NCI-H774 (cell line): Measurements from ENCODE around the gene MARK3.

Source experiments
- DNase-seq: peaks from one replicate; lab custom pipeline; 2025; lab: John Stamatoyannopoulos, UW

The MARK3 gene

DNA sequence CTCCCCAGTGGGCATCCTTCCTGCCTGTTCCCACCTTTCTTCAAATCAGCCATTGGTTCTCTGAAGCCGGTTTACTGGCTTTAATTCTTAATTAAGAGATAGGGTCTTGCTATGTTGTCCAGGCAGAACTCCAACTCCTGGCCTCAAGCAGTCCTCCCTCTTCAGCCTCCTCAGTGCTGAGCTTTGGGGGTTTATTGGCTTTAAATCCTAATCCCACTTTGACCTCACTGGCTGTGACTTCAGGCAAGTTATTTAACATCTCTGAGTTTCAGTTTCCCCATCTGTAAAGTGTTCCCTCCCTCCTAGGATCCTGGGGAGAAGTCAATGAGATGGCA, 141.7 kb downstream of the MARK3 start:
- DNase-seq, result no peak

DNA sequence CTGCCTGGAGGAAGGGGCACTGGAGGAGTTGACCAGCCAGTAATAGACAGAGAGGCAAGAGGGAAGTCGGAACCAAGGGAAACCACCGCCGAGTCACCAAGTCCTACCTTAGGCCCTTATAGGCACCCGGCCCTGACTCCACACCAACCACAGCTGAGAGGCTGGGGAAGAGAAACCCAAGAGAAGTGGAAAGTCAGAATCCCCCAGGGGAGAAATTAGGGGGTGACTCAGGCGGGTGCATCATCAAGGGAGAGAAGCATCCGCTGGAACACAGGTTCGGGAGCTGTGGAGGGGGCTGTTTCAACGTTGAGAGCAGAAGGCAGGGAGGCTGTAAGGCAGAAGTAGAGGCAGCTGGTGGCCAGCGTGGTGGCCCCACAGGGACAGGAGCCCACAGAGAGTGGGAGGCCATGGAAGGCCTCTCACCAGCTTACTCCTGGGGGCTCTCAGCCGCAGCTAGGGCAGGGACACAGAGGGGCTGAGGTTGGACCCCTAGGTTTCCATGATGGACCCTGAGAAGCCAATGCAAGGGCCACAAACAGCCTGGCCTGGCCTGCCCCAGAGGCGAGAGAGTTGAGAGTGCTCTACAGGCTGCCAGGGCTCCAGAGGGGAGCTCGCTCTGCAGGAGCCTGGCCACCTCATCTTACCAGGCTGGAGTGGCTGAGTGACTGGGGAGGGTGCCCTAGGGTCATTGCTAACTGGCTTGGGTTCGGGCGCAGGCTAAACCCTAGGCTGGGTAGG, 142.4 kb downstream of the MARK3 start:
- DNase-seq, result no peak

DNA sequence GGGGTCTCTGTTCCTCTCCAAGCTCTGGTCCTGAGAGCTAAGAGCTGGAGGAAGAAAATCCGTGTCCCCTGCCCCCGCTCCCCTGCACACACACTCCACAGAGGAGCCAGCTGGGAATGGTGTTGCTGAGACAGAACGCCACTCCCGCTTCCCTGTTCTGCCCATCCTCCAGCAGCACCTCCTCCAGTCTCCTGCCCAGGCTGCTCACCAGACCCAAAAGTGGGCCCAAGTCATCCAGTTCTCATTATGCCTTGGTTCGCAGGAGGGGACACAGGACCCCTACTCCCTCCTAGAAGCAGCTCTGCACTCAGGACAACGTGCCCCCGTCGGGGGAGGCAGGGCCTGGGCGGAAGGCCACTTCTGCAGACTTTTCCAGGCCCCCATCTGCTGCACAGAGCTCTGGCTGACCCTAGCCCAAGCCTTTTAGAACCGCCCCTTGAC, 143.0 kb downstream of the MARK3 start:
- no peak for DNase-seq

DNA sequence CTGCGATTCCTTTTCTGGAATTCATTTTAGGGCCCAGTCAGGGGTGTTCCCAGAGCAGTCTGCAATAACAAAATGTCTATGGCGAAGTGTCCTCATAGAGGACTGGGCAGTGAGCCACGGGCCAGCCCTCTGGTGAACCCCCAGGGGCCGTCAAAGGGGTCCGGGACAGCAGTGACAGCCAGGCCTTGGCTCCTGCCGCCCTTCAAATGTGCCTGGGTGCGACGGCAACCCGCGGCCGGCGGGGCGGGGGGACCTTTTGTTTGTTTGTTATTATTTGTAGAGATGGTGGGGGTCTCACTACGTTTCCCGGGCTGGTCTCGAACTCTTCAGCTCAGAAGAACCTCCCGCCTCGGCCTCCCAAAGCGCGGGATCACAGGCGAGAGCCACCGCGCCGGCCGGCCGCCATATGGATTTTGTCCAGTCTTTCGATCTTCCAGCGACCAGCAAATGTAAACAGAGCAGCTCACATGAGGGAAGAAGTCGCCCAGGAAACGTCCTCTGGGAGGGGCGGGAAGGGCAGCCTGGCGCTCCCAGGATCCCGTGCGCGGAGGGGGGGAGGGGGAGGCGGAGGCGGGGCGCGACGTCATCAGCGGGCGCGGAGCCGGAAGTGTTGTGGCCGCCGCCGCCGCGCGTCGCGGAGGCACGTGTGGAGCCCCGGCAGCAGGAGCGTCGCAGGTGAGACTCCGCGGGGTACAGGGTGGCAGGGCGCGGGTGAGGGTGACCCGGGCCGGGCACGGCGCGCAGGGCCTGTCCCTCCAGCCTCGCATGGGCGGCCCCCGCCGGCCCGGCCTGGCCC, 143.6 kb downstream of the MARK3 start, which contains the start of gene TRMT61A:
TRMT61A (plus strand) TSS at position 610 of the 796 bp plus-strand sequence. CDS start 783 bp downstream, outside the sequence.
- peak; percentile 92 for DNase-seq

DNA sequence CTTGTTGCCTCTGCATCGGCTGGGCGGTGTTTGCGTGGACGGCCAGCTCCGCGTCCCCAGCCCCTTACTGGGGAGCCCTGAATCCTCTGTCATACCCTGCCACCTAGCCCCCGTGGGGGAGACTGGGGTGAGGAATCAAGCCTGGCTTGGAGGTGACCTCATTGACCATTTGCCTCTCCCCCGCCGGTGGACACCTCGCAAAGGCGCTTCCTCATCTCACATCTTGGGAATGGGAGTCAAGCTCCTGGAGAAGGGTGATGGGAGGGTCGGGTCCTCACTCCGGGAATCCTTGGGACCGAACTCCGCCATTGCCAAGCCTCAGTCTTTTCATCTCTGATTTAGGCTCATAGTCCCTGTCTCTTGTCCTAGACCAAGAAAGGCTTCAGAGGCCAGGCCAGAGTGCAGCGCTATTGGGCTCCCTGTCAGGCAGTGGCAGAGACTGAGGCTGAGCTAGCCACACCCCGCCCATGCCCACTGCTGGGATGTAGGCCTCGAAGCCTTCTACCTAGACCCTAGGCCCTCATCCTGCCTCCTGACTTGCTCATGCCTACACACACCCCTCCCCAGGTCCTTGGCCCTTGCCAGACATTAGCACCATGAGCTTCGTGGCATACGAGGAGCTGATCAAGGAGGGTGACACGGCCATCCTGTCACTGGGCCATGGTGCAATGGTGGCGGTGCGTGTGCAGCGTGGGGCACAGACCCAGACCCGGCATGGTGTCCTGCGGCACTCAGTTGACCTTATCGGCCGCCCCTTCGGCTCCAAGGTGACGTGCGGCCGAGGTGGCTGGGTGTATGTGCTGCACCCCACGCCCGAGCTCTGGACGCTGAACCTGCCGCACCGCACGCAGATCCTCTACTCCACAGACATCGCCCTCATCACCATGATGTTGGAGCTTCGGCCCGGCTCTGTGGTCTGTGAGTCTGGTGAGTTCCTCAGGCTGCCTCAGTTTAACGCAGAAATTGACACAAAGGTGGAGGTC, 144.5 kb downstream of the MARK3 start:
- no peak for DNase-seq

DNA sequence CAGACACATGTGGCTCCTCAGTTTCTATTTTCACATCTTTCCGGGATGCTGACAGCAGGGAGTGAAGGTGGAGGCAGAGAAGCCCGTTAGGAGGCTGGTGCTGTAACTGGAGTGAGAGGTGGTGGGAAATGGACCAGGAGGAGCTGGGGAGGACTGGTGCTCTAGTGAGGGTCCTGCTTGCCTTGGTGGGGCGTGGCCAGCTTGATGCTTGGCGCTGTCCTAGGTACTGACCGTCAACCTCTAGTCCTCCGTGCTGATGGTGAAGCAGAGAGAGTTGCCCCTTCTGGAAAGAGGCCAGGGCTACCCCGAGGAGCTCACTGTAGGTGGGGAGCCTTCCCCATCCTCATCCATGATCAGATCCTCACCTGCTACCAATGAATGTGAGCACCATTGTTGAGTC, 145.2 kb downstream of the MARK3 start:
- DNase-seq, result no peak

DNA sequence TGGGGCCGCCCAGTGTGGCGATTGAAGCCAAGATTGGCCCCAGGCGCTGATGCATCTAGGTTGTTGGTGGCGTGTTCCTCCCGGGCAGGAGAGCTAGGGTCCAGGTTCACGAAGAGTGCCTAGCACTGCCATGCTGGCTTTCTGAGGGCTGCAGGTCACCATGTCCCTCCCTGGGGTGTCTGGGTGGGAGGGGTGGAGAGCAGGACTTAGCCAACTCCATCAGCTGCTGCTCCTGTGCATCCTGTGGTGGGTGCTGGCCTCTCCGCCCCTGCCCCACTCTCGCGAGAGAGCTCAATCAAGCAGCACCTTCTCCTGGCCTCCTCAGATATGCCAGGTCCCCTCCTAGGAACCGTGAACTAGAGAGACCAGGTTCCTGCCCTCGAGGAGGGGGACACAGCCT, 145.6 kb downstream of the MARK3 start:
- no peak for DNase-seq

DNA sequence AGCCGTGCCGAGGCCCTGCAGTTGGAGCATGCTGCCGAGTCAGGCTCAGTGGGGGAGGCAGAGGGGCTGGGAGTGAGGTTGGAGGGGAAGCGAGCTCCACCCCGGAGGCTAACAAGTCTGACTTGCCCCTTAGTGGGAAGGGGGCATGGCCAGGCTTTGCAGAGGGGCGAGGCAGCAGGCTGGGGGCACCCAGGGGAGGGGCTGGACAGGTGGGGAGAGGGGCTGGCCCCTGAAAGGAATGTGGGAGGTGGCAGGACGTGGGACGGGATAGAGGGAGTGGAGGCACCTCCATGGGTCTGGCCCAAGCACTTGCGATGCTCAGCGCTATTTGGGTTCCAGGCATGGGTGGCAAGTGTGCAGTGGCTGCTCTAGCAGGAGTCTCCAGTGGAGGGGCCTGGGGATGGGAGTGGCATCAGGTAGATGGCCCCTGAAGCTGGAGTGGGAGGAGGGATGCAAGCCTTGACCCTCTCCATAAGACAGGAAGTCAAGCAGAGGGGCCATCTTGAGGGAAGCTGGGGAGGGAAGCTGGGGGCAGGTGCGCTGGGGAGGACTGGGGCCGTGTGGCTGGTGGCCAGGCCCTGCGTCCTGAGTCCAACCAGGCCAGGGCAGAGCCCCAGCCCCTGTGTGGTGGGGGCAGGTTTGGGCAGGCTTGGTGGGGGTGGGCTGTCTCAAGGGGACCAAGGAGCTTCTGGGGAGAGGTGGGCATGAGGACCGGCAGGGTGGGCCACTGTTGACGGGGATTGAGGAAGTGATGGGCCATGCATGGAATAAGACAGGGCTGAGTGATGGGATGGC, 146.4 kb downstream of the MARK3 start:
- DNase-seq, result no peak

DNA sequence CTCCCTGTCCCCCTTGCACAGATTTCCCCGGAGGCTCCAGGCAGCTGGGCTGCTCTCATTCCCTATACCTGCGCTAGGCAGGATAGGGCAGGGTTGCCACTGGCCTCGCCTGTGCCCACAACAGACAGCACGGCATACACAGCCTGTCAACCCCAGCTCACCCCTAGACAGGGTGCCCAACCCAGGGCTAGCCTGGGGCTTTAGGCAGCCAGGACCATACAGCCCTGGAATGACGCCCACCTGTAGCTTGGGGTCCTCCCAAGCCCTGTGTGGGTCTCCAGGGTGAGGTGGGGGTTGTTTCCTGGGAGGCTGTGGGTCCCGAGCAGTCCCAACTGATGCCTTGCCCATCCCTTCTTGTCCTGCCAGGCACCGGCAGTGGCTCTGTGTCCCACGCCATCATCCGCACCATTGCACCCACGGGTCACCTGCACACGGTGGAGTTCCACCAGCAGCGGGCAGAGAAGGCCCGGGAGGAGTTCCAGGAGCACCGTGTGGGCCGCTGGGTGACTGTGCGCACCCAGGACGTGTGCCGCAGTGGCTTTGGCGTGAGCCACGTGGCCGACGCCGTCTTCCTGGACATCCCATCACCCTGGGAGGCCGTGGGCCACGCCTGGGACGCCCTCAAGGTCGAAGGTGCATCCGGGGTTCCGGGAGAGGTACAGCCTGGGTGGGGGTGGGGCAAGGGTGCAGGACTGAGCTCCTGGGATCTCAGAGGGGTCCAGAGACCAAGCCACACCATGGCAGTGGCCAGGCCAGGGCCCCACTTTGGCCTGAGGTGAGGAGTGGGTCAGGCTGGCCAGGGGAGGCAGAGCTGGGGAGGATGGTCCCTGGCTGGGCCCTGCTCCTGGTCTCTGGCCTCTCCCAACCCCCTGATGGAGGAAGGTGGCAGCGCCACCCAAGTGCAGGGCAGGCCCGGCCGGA, 147.3 kb downstream of the MARK3 start:
- DNase-seq, result no peak

DNA sequence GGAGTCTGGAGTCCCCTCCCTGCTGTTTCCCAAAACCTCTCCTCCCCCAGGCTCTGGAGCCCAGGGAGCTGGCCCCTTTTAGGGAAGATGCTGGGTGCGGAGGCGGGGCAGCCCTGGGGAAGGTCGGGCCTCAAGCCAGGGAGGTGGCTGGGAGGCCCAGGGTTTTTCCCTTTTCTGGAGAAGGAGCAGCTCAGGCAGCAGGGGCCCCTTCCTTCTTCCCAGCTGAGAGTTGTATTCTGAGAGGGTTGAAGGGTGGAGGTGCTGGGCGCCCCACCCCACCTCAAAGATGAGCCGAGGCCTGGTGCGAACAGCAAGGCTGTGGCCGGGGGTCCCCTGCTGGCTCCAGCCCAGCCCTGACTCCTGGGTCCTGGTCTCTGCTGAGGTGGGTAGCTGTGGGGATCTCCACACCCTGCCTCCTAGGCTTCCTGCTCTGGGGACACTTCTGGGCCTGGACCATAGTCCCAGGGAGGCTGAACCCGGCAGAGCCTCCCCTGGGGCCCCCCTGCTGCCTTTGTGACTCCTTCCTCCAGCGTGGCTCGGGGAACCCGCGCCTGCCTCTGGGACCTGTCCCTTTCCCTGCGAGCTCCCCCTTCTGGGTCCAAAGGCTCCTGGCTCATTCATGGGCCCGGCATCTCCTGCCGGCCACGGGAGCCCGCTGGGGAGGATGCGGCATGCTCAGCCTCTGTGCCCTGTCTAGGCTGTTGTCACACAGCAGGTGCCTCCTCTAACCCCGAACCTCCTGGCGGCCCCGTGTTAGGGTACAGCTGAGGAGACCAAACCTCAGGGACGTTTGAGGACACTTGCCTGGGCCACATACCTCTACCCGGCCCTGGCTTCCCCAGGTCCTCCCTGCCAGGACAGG, 148.2 kb downstream of the MARK3 start:
- DNase-seq, result no peak

DNA sequence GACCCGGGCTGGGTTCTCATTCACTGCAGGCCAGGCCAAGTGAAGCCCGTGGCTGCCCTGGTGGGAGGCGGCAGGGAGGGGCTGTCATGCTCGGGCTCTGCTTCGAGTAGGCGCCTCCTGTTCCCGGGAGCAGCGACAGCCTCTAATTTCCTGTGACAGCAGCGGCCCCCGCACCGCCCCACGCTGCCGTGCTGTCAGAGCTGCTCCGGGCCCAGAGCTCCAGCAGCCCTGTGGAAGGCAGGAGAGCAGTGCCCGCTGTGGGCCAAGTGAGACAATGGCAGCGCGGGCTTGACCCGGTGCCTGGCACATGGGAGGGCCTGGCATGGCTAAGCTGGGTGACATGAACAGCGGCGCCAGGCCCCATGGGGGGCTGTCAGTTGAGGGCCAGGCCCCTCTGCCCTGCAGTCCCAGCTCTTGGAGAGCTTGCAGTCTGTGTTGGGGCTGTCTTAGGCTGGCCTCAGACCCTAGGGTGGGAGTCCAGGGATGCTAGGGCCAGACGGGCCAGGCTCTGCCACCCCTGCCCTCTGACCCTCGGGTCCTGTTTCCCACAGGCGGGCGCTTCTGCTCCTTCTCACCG, 148.9 kb downstream of the MARK3 start:
- DNase-seq, result no peak

DNA sequence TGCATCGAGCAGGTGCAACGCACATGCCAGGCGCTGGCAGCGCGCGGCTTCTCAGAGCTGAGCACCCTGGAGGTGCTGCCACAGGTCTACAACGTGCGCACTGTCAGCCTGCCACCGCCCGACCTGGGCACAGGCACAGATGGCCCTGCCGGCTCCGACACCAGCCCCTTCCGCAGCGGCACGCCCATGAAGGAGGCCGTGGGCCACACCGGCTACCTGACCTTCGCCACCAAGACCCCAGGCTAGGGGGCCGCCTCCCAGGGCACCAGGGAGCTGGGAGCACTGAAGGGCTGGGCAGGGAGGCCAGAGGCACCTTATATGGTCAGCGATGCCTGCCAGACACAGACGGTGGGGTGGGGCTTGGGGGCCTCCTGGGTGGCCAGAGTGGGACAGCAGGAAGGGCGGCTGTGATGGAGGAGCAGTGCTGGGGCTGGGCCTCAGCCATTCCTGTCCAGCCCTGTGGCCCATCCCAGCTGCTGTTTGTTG, 149.4 kb downstream of the MARK3 start:
- no peak for DNase-seq

DNA sequence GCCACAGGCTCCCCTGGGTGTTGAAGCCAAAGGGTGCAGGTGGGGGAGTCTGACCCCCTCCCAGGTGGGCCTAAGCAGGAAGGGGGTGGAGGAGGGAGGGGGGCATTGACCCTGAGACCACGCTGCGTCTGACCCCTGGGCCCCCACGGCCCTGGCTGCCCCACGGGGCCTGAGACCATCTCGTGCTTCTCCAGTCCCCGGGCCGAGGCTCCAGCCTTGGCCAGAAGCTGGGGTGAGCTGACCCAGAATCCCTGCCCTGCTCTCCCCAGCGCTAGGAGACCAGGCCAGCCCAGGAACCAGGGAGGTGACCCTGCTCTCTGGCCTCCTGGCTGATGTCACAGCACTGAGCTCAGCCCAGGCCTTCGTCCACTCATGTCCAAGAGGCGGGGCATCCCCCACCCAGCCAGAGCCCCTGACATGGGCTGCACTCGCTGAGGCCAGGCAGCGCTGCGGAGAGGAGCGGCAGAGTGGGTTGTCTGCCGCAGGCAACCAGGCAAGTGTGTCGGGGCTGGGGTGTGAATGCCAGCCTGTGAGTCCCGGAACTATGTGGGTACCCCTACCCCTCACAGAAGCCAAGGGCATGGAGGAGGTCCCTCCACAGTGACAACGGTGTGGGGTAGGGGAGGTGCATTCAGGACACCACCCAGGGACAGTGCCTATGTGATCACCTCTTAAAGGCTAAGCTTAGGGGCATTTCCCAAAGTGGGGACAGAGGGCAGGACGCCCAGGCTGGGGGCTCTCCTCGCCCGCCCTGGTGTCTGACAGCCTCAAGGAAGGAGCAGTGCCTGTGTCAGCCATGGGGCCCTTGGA, 150.1 kb downstream of the MARK3 start:
- DNase-seq, result no peak

DNA sequence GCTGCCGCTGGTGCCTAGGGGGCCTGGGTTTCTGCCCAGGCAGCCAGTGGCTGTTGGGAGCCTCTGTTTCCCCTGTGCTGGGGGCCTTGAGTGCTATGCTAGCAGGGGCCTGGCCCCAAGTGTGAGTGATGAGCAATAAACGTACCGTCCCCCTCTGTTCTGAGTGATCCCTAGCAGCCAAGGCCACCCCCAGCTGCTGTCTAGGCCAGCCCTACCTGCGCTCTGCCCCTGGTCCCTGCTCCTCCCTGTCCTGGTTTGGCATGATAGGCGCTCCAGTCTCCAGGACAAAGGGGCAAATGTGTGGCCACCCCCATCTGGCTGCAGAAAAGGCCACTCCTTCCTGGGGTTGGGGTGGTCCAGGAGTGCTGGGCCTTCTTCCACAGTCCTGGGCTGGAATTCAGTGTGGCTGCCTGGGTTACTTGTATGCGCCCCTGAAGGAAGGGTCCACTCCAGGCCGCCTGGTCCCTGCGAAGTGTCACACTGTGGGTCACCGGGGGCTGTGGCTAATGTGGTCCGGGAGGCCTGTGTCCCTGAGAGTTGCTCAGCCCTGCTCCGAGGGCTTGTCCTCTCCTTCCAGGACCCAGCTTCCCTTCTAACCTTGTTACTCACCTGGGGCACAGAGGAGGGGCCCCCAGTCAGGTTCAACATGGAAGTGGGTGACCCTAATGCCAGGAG, 150.8 kb downstream of the MARK3 start:
- no peak for DNase-seq

DNA sequence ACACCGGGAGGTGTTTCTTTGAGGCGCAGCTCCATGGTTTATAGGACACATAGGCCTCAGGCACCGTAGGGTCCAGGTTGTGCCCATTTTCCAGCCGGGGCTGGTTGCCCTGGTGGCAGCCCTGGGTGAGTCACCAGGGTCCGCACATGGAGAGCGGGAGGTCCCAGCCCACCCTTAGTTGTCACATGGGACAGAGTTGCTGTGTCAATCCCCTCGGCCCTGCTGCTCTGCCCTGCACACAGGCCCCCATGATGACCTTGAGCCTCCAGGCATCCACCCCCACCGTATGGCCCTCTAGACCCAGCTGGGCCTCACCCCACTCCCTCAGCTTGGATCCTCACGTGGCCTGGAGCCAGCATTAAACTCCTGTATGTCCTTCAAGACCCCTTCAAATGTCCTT, 151.5 kb downstream of the MARK3 start:
- no peak for DNase-seq

DNA sequence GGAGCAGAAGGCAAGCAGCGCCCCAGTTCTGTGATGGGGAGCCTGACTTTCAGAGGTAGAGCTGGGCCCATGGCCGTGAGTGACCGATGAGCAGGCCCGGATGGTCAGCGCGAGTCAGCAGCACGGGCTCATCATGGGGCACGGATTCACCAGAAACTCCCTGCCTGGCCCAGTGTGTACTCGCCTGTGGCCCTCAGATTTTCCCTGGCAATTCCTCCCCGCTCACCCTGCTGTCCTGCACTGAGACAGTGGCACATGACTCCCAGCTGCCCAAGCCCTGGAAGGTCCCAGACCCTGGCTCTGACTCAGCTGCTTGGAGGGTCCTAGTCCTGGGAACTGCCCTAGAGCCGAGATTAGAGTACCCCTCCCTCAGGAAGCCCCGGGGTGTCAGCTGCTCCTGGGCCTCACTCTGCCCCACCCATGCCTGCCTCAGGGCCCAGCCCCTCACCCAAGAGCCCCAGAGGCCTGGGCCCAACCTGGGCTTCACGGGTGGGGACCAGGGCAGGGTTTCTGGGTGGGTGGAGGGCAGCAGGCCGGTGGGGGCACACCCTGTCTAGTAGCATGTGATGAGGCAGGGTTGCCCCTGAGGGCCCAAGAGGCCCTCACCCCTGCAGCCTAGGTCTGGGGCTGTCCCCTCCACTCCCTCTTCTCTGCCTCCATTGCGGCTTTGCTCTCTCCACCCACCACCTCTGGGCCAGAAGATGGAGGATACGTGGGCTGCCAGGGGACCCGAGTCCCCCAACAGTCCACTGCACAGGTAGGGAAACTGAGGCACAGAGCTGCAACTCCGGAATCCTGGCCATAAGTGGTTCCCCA, 152.2 kb downstream of the MARK3 start:
- no peak for DNase-seq
